ENCODE measurements around the gene PHGDH. TPM values are rescaled to one million over a fixed set of nuclear protein-coding genes. Genes with fewer than 3 reads are reported as not detected.

Gene PHGDH
- total RNA-seq, 2 donors from 2014 or later = 27.8 to 86.4 TPM

DNA sequence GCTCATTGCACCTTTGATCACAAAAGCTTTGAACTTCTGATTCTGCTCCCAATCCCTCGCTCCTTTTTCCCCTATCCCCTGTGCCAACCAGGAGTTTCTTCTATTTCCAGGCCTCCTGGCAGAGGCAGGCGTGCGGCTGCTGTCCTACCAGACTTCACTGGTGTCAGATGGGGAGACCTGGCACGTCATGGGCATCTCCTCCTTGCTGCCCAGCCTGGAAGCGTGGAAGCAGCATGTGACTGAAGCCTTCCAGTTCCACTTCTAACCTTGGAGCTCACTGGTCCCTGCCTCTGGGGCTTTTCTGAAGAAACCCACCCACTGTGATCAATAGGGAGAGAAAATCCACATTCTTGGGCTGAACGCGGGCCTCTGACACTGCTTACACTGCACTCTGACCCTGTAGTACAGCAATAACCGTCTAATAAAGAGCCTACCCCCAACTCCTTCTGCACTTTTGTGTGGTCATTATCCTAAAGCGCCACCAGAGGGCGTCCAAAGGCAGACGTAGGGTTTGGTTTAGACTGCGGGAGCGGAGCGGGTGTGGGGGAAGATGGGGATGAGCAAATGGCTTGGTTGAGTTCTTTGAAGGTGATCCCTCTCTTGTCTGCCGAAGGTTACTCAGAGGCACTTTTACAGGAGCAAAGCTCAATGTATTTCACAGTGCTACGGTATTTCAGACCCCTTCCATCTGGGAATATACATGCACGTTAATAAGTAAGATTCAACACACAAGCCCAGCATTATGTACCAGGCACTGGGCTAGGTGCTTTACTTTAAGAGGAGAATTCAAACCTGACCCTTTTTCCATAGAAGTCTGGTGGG, 32.3 kb downstream of the PHGDH start:
- intact Hi-C loops (cut with DNase I) = no loop called here
- no peak for DNase-seq (ENCODE audit: low spot score)

DNA sequence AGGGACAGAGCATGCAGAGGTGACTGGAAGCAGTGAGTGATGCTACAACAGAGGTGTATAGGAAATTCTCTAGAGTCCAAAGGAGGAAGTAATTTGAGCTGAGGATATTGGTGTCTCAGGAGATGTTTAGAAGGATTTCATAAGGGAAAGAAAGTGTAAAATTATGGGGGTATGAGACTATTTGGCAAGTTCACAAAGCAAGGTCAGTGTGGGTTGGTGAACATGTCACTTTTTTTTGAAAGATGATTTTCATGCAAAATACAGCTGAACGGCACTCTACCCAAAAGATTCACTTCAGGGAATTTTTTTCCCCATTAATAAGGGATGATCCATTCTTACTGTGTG, 32.8 kb downstream of the PHGDH start:
- no peak for DNase-seq (ENCODE audit: low spot score)
- intact Hi-C loops (cut with DNase I) = no loop called here

DNA sequence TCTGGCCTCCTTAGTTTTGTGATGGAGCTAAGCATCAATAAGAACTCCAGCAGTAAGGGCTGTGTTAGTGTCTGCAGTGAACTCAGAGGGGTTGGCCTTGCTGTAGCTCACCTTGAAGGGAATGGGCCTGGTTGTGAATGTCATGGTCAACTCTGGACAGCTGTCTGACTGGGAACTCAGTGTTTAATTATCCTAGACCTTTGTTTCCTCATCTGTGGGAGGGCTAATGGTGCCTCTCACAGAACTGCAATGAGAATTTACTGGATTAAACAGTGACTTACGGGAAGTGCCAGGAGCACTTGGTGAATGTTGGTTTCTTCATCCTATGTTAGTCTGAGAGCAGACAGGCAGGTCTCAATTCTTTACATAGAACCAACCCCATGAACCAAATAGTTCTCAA, 33.3 kb downstream of the PHGDH start:
- no peak for DNase-seq (ENCODE audit: low spot score)
- intact Hi-C loops (cut with DNase I) = no loop called here

DNA sequence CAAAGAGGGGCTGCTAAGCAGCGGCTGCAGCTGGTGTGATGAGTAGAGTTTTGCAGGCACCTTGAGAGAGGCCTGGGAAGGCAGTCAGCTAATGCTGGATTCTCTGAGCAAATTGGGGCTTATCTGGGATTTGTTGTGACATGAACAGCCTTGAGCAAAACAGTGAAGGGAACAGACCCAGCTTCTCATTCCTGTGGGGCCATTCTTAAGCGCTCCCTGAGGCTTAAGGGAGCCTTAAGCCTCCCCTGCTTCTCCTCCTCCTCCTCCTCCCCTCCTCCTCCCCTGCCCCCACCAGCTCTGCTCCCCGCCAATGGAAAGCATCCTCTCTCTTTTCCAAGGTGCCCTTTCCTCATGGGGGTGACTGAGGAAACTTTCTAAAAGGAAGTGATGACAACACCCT, 35.7 kb downstream of the PHGDH start:
- DNase-seq (ENCODE audit: low spot score) = no peak
- intact Hi-C loops (cut with DNase I) = no loop called here

DNA sequence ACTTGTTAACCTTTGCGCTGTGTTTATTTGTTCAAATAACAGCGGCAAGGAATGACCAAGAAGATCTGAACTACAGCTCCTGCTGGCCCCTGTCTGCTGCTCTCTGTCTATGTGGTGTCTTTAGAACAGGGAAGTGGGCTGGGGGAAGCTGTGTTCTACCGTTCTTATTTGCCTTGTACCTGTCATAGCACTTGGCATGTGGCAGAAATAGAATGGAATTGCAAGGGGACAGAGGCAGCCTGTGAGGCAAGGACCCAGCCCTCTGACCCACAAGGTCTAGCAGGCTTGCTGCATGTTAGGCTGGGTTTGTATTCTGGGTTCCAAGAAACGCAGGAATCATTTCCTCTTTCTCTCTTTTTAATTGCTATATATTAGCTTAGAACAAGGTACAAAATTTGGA, 36.3 kb downstream of the PHGDH start:
- intact Hi-C loops (cut with DNase I) = no loop called here

DNA sequence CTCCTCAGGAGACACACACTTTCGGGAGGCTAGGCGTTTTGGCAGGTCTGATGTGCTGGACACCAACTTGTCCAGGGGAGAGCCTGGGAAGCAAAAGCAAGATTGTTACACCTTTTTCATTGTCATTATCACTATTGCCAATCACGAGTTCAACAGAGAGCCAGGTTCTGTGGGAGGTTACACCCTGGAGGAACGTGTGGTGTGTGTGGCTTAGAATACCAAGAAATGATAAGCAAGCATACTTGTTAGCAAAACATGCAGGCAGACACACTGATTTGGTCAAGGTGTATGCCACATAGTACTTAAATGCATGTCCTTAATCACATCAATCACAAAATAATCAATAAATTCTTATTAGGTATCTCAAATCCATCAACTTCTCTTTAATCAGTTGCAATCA, 40.9 kb downstream of the PHGDH start:
- intact Hi-C loops (cut with DNase I) = no loop called here
- DNase-seq (ENCODE audit: low spot score) = no peak

More for the DNA sequence above, 36.3 kb downstream of the PHGDH start:
- DNase-seq (ENCODE audit: low spot score) = no peak

DNA sequence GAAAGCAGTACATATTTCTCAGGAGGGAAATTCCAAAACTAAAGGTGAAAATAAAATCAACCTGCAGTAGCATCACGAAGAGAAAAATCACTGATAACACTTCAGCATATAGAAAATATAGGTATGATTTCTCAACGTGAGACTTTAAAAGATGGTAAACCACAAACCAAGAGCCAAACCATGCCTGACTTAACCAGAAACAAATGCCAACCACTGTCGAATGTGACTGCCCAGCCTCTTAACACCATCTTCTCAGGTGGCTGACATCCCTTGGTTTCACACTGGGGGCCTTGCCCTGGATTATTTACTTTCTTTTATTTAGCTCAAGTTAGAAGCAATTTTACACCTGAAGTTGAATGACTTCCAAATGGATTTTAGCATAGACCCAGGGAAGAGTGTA, 46.9 kb downstream of the PHGDH start:
- no peak for DNase-seq (ENCODE audit: low spot score)
- intact Hi-C loops (cut with DNase I) = no loop called here

DNA sequence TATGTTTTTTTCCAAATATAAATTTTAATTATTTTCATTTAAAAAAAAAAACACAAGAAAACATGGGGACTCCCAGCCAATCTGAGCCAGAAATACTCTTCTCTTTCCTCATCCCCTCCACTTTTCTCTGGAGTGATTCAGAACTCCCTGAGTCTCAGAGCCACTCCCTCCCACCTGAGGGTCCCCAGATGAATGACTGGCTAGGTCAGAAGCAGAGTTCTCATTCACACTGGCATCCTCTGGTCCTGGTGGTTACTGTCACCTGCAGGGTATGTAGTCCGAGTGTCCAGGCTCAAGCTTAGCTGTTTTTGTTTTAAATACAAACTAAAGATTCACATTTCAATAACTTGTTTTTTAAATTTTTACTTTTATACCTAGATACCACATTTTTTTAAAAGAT, 50.7 kb downstream of the PHGDH start:
- no peak for DNase-seq (ENCODE audit: low spot score)

DNA sequence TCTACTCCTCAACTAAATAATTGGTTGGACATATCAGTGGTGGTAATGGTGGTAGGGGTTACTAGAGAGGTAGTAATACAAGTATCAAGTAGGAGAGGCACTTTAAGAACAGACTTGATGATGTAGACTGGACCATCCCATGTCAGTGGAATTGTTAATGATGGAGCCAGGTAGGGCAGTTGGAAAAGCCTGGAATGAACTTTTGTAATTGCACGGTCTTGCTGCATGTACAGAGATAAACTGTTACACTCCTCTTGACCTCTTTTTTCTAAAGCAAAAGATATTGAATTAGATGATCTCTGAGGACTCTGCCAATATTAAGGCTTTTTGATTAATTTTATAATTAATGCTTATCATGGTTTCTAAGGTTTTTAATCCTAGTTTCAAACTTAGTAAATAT, 51.2 kb downstream of the PHGDH start:
- intact Hi-C loops (cut with DNase I) = no loop called here
- no peak for DNase-seq (ENCODE audit: low spot score)

More for the DNA sequence above, 50.7 kb downstream of the PHGDH start:
- intact Hi-C loops (cut with DNase I) = no loop called here

DNA sequence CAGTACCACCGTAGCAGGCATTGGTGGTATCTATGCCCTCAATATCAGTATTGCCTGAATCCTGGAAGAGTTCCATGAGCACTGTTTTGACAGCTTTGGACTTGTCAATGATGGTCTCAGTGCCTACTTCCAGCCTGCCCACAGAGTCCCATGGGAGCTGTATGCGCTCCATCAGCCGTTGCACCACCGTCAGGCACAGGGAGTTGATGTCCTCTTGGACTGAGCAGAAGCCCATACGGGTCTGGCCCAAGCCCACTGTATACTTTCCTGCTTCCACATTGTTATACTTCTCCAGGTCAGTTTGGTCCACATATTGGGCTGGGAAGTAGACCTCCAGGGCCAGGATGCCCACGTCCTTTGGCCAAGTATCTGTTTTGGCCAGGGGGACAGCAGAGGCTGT, 52.5 kb downstream of the PHGDH start:
- DNase-seq (ENCODE audit: low spot score) = no peak
- intact Hi-C loops (cut with DNase I) = no loop called here

DNA sequence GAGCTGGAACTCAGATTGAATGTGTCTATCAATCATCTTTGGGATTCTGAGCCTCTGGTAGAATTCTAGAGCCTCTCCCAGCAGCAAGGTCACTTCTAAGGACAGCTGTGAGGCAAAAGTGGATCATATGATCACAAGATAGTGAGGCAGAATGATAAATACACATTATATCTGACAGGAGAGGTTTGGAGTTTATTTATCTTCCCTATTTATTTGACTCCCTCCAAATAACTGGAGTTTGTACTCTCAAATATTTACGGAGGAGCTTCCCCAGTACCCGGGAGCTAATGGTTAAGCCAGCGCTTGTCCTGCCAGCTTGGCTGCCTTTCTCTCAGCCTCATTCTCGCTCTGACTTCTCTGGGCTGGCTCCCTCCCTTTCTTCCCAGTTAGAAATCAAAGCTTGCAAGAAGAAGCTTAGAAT, 54.6 kb downstream of the PHGDH start:
- no peak for DNase-seq (ENCODE audit: low spot score)

DNA sequence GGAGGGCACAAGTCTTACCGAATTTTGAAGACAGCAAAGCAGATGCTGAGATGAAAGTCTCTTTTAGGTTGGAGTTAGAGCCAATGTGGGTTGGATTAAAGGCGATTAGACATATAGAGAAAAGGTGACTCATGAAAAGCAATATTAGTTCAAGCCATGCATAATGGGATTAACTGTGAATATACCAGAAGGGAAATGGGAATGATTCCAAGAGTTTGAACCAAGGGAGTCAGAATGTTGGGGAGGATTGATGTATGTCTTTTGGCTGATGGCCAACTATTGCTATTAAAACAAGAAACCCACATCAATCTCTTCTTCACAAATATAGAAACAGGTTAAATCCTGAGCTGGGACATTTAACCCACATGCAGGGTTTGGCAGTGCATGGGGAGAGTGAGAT, 55.8 kb downstream of the PHGDH start:
- intact Hi-C loops (cut with DNase I) = no loop called here
- DNase-seq (ENCODE audit: low spot score) = no peak

More for the DNA sequence above, 54.6 kb downstream of the PHGDH start:
- intact Hi-C loops (cut with DNase I) = no loop called here

DNA sequence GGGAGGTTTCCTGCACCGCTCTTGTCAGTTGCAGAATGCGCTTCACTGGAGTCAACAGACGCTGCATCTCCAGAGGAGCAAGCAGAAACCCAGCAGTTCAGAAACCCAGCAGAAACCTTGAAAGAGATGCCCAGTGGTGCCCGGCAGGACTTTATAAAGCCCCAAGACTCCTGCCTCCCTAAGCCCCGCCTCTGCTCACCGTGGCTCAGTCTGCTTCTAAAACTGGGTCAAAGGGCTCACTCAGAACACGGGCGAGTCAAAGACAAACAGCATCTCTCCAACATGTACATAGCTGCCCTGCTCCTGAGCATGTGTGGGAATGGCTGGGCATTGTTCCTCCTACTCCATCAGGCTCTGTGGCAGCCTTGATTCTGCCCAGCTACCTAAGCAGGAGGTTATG, 57.0 kb downstream of the PHGDH start, which contains the start of gene HMGCS2:
Gene HMGCS2, minus strand, starts transcription at position 128 of the 400 bp plus-strand sequence. Its CDS starts 61 bp downstream, at position 67.
- DNase-seq (ENCODE audit: low spot score) = no peak
- intact Hi-C loops (cut with DNase I) = no loop called here

DNA sequence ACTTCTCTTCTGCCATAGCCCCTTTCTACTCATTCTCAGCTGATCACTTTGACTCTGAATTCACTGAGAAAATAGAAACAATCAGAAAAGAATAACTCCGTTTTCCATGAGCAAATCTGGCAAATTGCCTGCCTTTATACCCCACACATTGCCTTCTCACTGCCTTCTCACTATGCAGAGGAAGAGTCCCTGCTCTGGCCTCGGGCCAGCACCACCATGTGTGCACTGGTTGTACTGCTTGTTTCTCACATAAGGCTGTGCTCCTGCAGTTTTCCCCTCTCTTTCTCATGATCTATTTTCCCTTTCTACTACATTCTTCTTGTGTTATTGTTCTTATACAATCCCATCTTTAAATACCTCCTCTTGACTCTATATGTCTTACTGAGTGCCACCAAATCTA, 59.3 kb downstream of the PHGDH start:
- intact Hi-C loops (cut with DNase I) = no loop called here
- DNase-seq (ENCODE audit: low spot score) = no peak

DNA sequence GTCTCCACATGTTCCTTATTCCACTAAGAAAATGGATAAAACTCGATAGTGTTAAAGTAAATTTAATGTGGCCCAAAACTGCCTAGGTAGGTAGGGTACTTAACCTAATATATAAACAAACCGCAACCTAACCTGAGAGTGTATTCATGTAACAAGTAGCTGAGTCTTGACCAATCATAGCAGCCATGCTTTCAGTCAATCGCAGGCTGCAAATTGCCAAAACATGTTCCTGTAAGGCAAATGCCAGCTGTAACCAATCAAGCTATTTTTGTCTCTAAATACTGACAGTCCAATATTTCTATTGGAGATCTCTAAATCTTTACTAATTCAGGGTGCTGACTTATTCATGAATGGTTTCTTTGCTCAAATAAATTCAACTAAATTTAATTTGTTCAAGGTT, 60.0 kb downstream of the PHGDH start:
- intact Hi-C loops (cut with DNase I) = no loop called here
- DNase-seq (ENCODE audit: low spot score) = no peak

DNA sequence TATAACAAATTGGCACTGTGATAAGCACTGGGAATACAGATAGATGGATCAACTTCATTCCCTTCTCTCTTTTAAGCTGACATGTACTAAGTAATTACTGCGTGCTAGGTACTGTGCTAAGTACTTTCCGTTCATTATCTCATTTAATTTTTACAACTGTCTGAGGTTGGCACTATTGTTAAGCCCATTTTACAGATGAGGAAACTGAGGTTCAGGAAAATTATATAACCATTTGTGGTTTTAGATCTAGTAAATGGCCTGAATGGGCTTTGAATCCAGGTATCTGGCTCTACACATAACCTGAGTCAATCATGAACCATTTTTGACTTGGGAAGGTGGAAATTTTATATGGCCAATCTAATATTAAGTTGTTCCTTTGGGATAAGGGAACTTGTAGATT, 60.6 kb downstream of the PHGDH start:
- intact Hi-C loops (cut with DNase I) = no loop called here
- DNase-seq (ENCODE audit: low spot score) = no peak

DNA sequence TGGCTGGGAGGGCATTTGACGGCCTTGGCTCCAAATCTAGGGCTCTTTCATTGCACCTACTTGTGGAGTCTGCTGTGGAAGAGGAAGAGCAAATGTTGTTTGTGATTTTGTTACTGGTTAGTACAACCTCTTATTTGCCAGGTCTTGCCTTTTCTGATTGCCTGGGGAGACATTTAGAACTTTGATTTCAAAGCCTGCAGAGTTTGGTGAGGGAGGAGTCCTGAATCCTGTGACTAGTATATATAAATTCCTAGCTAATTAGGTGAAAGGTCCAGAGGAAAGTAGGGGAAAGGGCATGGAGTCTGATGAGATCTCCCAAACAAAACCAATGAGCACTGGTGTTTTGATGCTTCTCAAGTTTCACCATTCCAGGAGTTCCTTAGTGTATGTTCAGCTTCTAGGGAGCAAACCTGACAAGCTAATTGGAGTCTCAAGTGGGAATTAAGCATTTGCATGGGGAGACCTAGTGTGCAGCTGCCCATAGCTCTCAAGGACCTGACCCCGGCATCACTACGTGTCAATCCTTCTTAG, 62.0 kb downstream of the PHGDH start:
- no peak for DNase-seq (ENCODE audit: low spot score)
- intact Hi-C loops (cut with DNase I) = no loop called here

DNA sequence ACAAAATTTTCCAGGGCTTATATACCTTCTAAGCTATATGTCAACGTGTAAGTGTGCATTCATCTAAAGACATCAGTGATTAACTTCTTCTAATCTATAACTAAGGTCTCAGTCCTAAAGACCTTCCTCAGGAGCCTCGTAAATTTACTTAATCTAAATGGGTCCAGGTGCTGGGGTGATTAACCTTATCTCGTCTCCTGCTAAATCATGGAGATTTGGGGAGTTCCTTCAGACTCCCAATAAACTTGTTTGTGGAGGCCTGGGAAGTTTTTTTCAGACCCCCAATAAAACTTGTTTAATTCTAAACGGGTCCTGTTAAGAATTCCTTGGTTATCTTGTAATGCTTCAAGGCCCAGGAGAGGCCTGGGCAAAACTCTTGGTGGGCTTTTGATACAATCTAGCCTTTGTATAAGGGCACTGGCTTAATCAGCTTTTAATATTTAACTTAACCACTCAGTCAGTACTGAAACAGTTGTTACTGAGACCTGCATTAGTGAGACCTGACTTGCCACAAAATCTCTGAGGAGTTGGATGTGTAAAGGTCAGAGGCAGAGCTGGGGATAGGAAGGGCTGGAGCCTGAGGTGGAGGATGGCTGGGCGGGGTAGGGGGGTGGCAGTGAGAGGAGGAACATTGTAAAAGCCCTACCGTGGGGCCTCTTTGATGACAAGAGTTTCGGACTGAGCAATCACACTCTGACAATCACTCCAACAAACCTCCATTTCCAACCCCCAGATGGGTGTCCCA, 63.2 kb downstream of the PHGDH start:
- DNase-seq (ENCODE audit: low spot score) = no peak
- intact Hi-C loops (cut with DNase I) = no loop called here

DNA sequence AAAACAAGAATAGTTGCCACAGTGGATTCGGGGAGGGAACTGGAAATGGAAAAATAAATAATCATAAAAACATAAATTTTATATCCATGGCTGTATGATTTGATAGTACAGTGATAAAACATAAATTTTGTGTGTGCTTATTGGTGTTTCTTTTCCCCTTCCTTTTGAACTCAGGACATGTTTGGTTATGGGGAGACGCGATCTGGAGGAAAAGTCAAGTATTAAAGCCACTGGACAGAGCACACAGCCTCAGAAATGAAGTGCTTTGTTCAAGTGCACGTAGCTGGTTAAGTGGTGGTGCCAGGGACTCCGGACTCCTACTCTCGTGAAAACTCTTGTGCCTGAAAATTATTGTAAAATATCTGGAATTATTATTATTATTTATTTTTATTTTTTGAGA, 66.6 kb downstream of the PHGDH start:
- intact Hi-C loops (cut with DNase I) = no loop called here
- DNase-seq (ENCODE audit: low spot score) = no peak

DNA sequence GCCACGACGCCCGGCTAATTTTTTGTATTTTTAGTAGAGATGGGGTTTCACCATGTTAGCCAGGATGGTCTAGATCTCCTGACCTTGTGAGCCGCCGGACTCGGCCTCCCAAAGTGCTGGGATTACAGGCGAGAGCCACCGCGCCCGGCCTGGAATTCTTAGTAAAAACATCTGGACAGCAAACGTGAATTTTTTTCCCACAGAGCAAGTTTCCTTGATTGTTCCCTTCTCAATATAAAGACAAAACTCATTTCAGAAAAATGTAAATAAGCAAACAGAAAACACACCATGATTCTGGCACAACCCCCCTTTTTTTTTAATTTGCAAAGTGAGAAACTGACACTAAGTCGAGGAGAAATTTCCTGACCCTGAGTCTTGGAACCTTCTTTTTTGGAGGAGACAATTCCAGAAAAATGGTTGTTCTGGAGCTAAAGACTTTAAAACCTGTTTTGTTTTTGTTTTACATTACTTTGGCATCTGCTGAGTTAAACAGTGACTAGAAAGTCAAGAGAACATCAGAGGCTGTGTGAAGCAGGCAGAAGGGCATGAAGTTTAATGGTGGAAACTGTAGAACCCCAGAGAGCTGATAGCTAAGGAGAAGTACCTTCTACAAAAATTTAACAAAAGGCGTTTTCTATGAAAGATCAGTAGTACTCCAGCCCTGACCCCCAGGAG, 67.3 kb downstream of the PHGDH start:
- no peak for DNase-seq (ENCODE audit: low spot score)
- intact Hi-C loops (cut with DNase I) = no loop called here

Measured in posterior vena cava (tissue), 2 donors.